Small intestine (tissue), 7 donors: Measurements from ENCODE around the gene SNX8. TPM values are rescaled to one million over a fixed set of nuclear protein-coding genes. Genes with fewer than 3 reads are reported as not detected.
"Not testable (repeated sequence)": the region's sequence is repeated elsewhere in the genome, so short reads cannot be mapped to it uniquely, and the experiment has no call there.

Experiments used
- DNase-seq, 2 donors: peaks; one replicate each; pipeline versions ENCODE4 v3.0.0 to v3.0.0-alpha.2; 2013
- FAIRE-seq: peaks from 2 replicates; lab custom pipeline; 2012; peaks lifted over from hg19 to GRCh38; lab: Jason Lieb, UNC
- H3K27ac ChIP-seq, 3 donors: one replicate each; pipeline ENCODE4 v1.5.1; 2013; ENCODE audit warnings: low read length in 2 of 3, mild to moderate bottlenecking in 2 of 3, control low read depth in 1 of 3, inconsistent platforms in 1 of 3, low read depth in 1 of 3, moderate library complexity in 1 of 3
- H3K27me3 ChIP-seq, 3 donors: one replicate each; pipeline ENCODE4 v1.6.1; 2013; ENCODE audit warnings: low read length in 3 of 3, inconsistent platforms in 1 of 3; ENCODE audit not compliant: control insufficient read depth in 3 of 3, insufficient read depth in 3 of 3
- H3K36me3 ChIP-seq, 3 donors: one replicate each; pipeline ENCODE4 v1.6.1; 2013; ENCODE audit warnings: low read length in 3 of 3, inconsistent platforms in 1 of 3, low read depth in 1 of 3, mild to moderate bottlenecking in 1 of 3, moderate library complexity in 1 of 3; ENCODE audit not compliant: control insufficient read depth in 3 of 3, insufficient read depth in 2 of 3
- H3K4me1 ChIP-seq, 3 donors: one replicate each; pipeline ENCODE4 v1.6.1; 2013; ENCODE audit warnings: low read length in 2 of 3, inconsistent platforms in 1 of 3, low read depth in 1 of 3, mild to moderate bottlenecking in 1 of 3, moderate library complexity in 1 of 3; ENCODE audit not compliant: control insufficient read depth in 3 of 3, insufficient read depth in 2 of 3
- H3K4me3 ChIP-seq, 3 donors: one replicate each; pipeline ENCODE4 v1.5.1; 2013; ENCODE audit warnings: low read length in 3 of 3, control low read depth in 1 of 3, inconsistent platforms in 1 of 3, low read depth in 1 of 3, mild to moderate bottlenecking in 1 of 3, moderate library complexity in 1 of 3
- H3K9me3 ChIP-seq, 2 donors: one replicate each; pipeline ENCODE4 v1.6.1; 2013; ENCODE audit warnings: low read depth in 1 of 2, low read length in 1 of 2; ENCODE audit not compliant: control insufficient read depth in 2 of 2, insufficient read depth in 1 of 2
- WGBS, 3 donors: extraction: QIAGEN DNeasy Blood & Tissue Kit; methylation state at CpG; one replicate each; pipeline ENCODE4 v1.1.7; 2013; 5-methylcytosine and 5-hydroxymethylcytosine counted together
- polyA plus RNA-seq, 4 donors: library from polyadenylated mRNA; stranded (reverse) in 3 of 4; unstranded in 1 of 4; fragments of 200-250 nt in 3 of 4; fragments of 120-200 nt in 1 of 4; gene quantifications; one replicate each; pipeline versions ENCODE4 v1.2.1 to v1.2.3, GENCODE V29; 2013
- donor health status: healthy with polysubstance abuse.
- donor health status: control.
- donor health status: control.
- donor health status: Bipolar disorder and iron deficiency.
- donor health status: healthy.

The SNX8 gene
- polyA plus RNA-seq, 4 donors, result 17.5 to 39.7 (median 19.2) TPM

GRCh38 chr7:2306688-2307087 is 7.6 kb downstream of the SNX8 start:
- DNase-seq (no peak), FAIRE-seq (no peak)
- Histone ChIP-seq H3K9me3 (no peaks in the 10 kb centered on the region), H3K4me1 (peaks cover 0 to 8% (median 4%) of the 10 kb centered on the region in 3 donors), H3K27me3 (no peaks in the 10 kb centered on the region), H3K27ac (no peak overlapping the region), H3K4me3 (no peak overlapping the region), H3K36me3 (peaks cover 0 to 34% (median 0%) of the 10 kb centered on the region in 3 donors)
- 92 to 97% (median 95%) methylated on average over 6 of the region's 6 CpGs for WGBS, 3 donors

GRCh38 chr7:2305258-2305657 is 9.0 kb downstream of the SNX8 start:
- peak overlapping the region in 1 of 3 donors; percentile 65 for H3K27ac ChIP-seq
- not testable (repeated sequence) for FAIRE-seq
- WGBS, 3 donors, result 82 to 87% (median 86%) methylated on average over 5 to 6 of the region's 6 CpGs

GRCh38 chr7:2303520-2303919 is 10.7 kb downstream of the SNX8 start:
- FAIRE-seq, H3K27ac ChIP-seq, H3K4me1 ChIP-seq, H3K9me3 ChIP-seq, DNase-seq, H3K27me3 ChIP-seq, H3K4me3 ChIP-seq: not testable (repeated sequence)
- peaks cover 0 to 17% (median 0%) of the 10 kb centered on the region in 3 donors for H3K36me3 ChIP-seq
- 61 to 73% (median 71%) methylated on average over 5 to 7 of the region's 7 CpGs for WGBS, 3 donors

More at GRCh38 chr7:2305258-2305657, 9.0 kb downstream of the SNX8 start:
- not testable (repeated sequence) for DNase-seq, H3K9me3 ChIP-seq, H3K4me1 ChIP-seq, H3K4me3 ChIP-seq, H3K27me3 ChIP-seq
- H3K36me3 ChIP-seq, result peaks cover 0 to 32% (median 0%) of the 10 kb centered on the region in 3 donors

- H3K4me1 ChIP-seq, H3K27me3 ChIP-seq, H3K9me3 ChIP-seq, FAIRE-seq, H3K4me3 ChIP-seq, DNase-seq, H3K27ac ChIP-seq: not testable (repeated sequence)
- H3K36me3 ChIP-seq, result peaks cover 0 to 13% (median 0%) of the 10 kb centered on the region in 3 donors
- 83 to 99% (median 94%) methylated on average over 6 to 50 of the region's 55 CpGs for WGBS, 3 donors
Measured at GRCh38 chr7:2302743-2303397, 11.4 kb downstream of the SNX8 start.

- Histone ChIP-seq H3K27ac (no peak overlapping the region), H3K4me1 (peaks cover 0 to 8% (median 4%) of the 10 kb centered on the region in 3 donors), H3K36me3 (peaks cover 0 to 7% (median 0%) of the 10 kb centered on the region in 3 donors), H3K27me3 (no peaks in the 10 kb centered on the region), H3K4me3 (no peak overlapping the region), H3K9me3 (no peaks in the 10 kb centered on the region)
- WGBS, 3 donors, result 90 to 97% (median 94%) methylated on average over 6 of the region's 6 CpGs
- FAIRE-seq (no peak), DNase-seq (no peak)
Measured at GRCh38 chr7:2301511-2301863, 12.8 kb downstream of the SNX8 start.

GRCh38 chr7:2299870-2300512 is 14.2 kb downstream of the SNX8 start:
- peak overlapping the region in 1 of 3 donors; percentile 71 for H3K27ac ChIP-seq
- no peaks in the 10 kb centered on the region for H3K27me3 ChIP-seq
- peaks cover 0 to 6% (median 0%) of the 10 kb centered on the region in 3 donors for H3K36me3 ChIP-seq
- no peak for FAIRE-seq
- H3K4me1 ChIP-seq, result peaks cover 0 to 6% (median 3%) of the 10 kb centered on the region in 3 donors
- no peak for DNase-seq
- H3K9me3 ChIP-seq, result no peaks in the 10 kb centered on the region
- no peak overlapping the region for H3K4me3 ChIP-seq
- WGBS, 3 donors, result 62 to 88% (median 65%) methylated on average over 9 of the region's 9 CpGs

GRCh38 chr7:2299131-2299829 is 15.0 kb downstream of the SNX8 start:
- WGBS, 3 donors, result 68 to 90% (median 84%) methylated on average over 18 of the region's 18 CpGs
- FAIRE-seq, result no peak

GRCh38 chr7:2296832-2297231 is 17.4 kb downstream of the SNX8 start:
- FAIRE-seq (no peak), DNase-seq (no peak)
- H3K27ac ChIP-seq, result no peak overlapping the region

More at GRCh38 chr7:2299131-2299829, 15.0 kb downstream of the SNX8 start:
- Histone ChIP-seq H3K27ac (peak overlapping the region in 1 of 3 donors; percentile 71), H3K4me3 (no peak overlapping the region), H3K9me3 (no peaks in the 10 kb centered on the region), H3K27me3 (no peaks in the 10 kb centered on the region), H3K36me3 (peaks cover 0 to 5% (median 0%) of the 10 kb centered on the region in 3 donors), H3K4me1 (no peaks in the 10 kb centered on the region)
- DNase-seq, result no peak

More at GRCh38 chr7:2296832-2297231, 17.4 kb downstream of the SNX8 start:
- H3K27me3 ChIP-seq, result no peaks in the 10 kb centered on the region
- H3K4me1 ChIP-seq, result no peaks in the 10 kb centered on the region
- WGBS, 3 donors, result 95 to 99% (median 97%) methylated on average over 6 of the region's 6 CpGs
- H3K36me3 ChIP-seq, result peaks cover 0 to 10% (median 0%) of the 10 kb centered on the region in 3 donors
- no peaks in the 10 kb centered on the region for H3K9me3 ChIP-seq
- no peak overlapping the region for H3K4me3 ChIP-seq
